Loucy (cell line): ENCODE measurements around the gene RUNX2.

Experiments used
- CTCF ChIP-seq: fragments of 200-600 bp; sonication (generic); conservative IDR thresholded peaks from 2 replicates; pipeline ENCODE4 v1.5.1; 2014; ENCODE audit warnings: mild to moderate bottlenecking, antibody characterized with exemption, low read length
- EZH2phosphoT487 ChIP-seq: fragments of 200-600 bp; IDR thresholded peaks from 2 replicates; pipeline ENCODE4 v1.6.1; 2018; ENCODE audit warnings: antibody characterized with exemption, mild to moderate bottlenecking, moderate library complexity, borderline replicate concordance

GRCh38 chr6:45365036-45365435, 36.9 kb downstream of the RUNX2 start:
- TF ChIP-seq CTCF (no peak), EZH2phosphoT487 (no peak)
